ENCODE results near the gene HOXD8. TPM values are rescaled to one million over a fixed set of nuclear protein-coding genes. Genes with fewer than 3 reads are reported as not detected.

HOXD8 gene
- total and polyA plus RNA-seq, 2 of the 8 experiments (the other 6 are each of a cell fraction or from before 2014, with no cell fraction given): not detected

DNA sequence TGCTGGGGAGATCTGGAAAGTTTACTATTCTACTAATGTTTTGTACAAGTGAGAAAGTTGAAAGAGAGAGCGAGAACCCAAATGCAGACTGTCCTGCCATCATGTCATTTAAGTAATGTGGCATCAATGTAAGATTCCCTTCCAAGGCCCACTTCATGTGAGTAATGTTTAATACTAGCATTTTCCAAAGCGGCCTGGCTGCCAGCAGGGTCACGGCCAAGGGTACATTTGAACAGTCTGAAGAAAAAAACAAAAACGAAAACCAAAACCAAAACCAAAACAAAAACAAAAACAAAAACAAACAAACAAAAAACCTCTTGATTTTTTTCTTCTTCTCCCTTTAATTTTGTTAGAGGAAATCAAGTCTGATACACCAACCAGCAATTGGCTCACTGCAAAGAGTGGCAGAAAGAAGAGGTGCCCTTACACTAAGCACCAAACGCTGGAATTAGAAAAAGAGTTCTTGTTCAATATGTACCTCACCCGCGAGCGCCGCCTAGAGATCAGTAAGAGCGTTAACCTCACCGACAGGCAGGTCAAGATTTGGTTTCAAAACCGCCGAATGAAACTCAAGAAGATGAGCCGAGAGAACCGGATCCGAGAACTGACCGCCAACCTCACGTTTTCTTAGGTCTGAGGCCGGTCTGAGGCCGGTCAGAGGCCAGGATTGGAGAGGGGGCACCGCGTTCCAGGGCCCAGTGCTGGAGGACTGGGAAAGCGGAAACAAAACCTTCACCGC, 10.7 kb upstream of the HOXD8 start:
- H3K18ac ChIP-seq (ENCODE audit: extremely low read depth, low read length): no peak overlapping the region
- 0 out of 2 replicates have a peak, but pooled peaks have one; percentile 9 for TF ChIP-seq TCF12 (IDR thresholded peaks at IDR 0.05; ENCODE audit: low read depth, low read length)
- TF ChIP-seq, protein P1, sequence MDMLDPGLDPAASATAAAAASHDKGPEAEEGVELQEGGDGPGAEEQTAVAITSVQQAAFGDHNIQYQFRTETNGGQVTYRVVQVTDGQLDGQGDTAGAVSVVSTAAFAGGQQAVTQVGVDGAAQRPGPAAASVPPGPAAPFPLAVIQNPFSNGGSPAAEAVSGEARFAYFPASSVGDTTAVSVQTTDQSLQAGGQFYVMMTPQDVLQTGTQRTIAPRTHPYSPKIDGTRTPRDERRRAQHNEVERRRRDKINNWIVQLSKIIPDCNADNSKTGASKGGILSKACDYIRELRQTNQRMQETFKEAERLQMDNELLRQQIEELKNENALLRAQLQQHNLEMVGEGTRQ (IDR thresholded peaks at IDR 0.05; ENCODE audit: low read length): no peak
- TF ChIP-seq CBX8 (IDR thresholded peaks at IDR 0.05; ENCODE audit: borderline replicate concordance, low read depth, low read length): no peak; the same call in 1 of the 2 replicates
- TF ChIP-seq RAD21 (IDR thresholded peaks at IDR 0.05 in 1 of 2, conservative IDR thresholded peaks at IDR 0.05 in 1 of 2; ENCODE audit: low read depth in 2 of 2, low read length in 2 of 2): peak; percentile 15 to 37; a peak in 3 of 4 replicates
- TF ChIP-seq SIRT6 (IDR thresholded peaks at IDR 0.05; ENCODE audit: low read length): no peak
- TF ChIP-seq PHF8 (conservative IDR thresholded peaks at IDR 0.05; ENCODE audit: low read depth, low read length): no peak
- TF ChIP-seq CTCF (IDR thresholded peaks at IDR 0.05; ENCODE audit: control extremely low read depth in 1 of 3, insufficient read depth in 1 of 3, low read depth in 1 of 3, low read length in 3 of 3): peak; percentile 56 to 67 (median 64)

More for the DNA sequence above, 10.7 kb upstream of the HOXD8 start:
- H3K27me3 ChIP-seq (replicated peaks in 1 of 4; ENCODE audit: control insufficient read depth in 3 of 4, extremely low read depth in 1 of 4, insufficient read depth in 3 of 4, low read length in 3 of 4): peaks cover 93 to 100% (median 100%) of the 10 kb centered on the region in 4 experiments
- no peak overlapping the region for H2AFZ ChIP-seq (ENCODE audit: low read length)
- H3K56ac ChIP-seq (replicated peaks; ENCODE audit: insufficient read length, low read depth, low read length): no peak overlapping the region
- H3K23ac ChIP-seq (ENCODE audit: insufficient read length): no peak overlapping the region
- H3K4me1 ChIP-seq (replicated peaks in 1 of 4; ENCODE audit: control insufficient read depth in 3 of 4, insufficient read depth in 4 of 4, low read length in 3 of 4): peaks cover 0 to 13% (median 6%) of the 10 kb centered on the region in 4 experiments; a peak in 4 of 7 replicates
- 15% methylated on average over 24 of the region's 24 CpGs; no CpG with 5 or more reads in 1 of the 2 experiments for WGBS, 2 experiments (ENCODE audit: extremely low coverage in 1 of 2, insufficient coverage in 1 of 2, insufficient read length in 1 of 2, insufficient replicate concordance in 2 of 2, low coverage in 1 of 2, low lambda C conversion rate in 2 of 2, missing lambda C conversion rate in 1 of 2)
- H3K23me2 ChIP-seq (ENCODE audit: low read depth, low read length): peaks cover 2% of the 10 kb centered on the region; the same call in 1 of the 2 replicates
- peaks cover 0 to 16% of the 10 kb centered on the region in 2 experiments; a peak in 2 of 4 replicates for H3K9me3 ChIP-seq (ENCODE audit: insufficient read depth in 2 of 2, low read depth in 1 of 2, low read length in 1 of 2)
- ChIA-PET CTCF (ENCODE audit: partially characterized antibody) (interaction anchor here (0.6 to 5.1 kb wide), 5 partner anchors 8 to 518 kb away, joined by 3 to 19 read pairs (median 5); no protein-coding TSS in a partner anchor), POLR2A (ENCODE audit: partially characterized antibody) (no interaction called here)
- no peak overlapping the region for H3K4me3 ChIP-seq (ENCODE audit: extremely low read depth in 1 of 4, insufficient read depth in 2 of 4, low read depth in 3 of 4, low read length in 4 of 4)
- H2BK15ac ChIP-seq (ENCODE audit: low read length): no peak overlapping the region
- H4K8ac ChIP-seq (ENCODE audit: extremely low read depth, insufficient read depth, low read length): no peak overlapping the region
- no peaks in the 10 kb centered on the region for H3K79me1 ChIP-seq (ENCODE audit: low read depth, low read length)
- H2BK120ac ChIP-seq (replicated peaks; ENCODE audit: low read depth, low read length): no peak overlapping the region
- H3K79me2 ChIP-seq (ENCODE audit: control insufficient read depth in 1 of 2, insufficient read depth in 2 of 2, low read length in 2 of 2): no peaks in the 10 kb centered on the region
- no peak overlapping the region; a peak in 1 of 4 replicates for H3K4me2 ChIP-seq (ENCODE audit: insufficient read depth in 1 of 2, low read depth in 2 of 2, low read length in 2 of 2)
- no peak overlapping the region for H2BK20ac ChIP-seq (ENCODE audit: low read length)
- peaks cover 0 to 28% (median 0%) of the 10 kb centered on the region in 4 experiments; a peak in 1 of 8 replicates for H3K36me3 ChIP-seq (ENCODE audit: control insufficient read depth in 2 of 4, insufficient read depth in 4 of 4, low read length in 3 of 4)
- no peak overlapping the region for H2AK5ac ChIP-seq (ENCODE audit: low read depth, low read length)
- H3K14ac ChIP-seq (ENCODE audit: insufficient read length): no peak overlapping the region
- H2BK12ac ChIP-seq (ENCODE audit: low read depth, low read length): no peak overlapping the region
- no peak overlapping the region for H4K91ac ChIP-seq (replicated peaks; ENCODE audit: insufficient read length, low read length)
- DNase-seq (ENCODE audit: low read depth in 1 of 2, low spot score in 2 of 2) (peak in 1 of 2 experiments; percentile 69), FAIRE-seq (peak; percentile 87)
- peaks cover 21 to 37% of the 10 kb centered on the region in 2 experiments for H4K20me1 ChIP-seq (replicated peaks in 1 of 2; ENCODE audit: control insufficient read depth in 1 of 2, insufficient read depth in 2 of 2, low read length in 2 of 2)
- no peak overlapping the region for H3K9ac ChIP-seq (replicated peaks in 1 of 4; ENCODE audit: extremely low read depth in 1 of 4, low read depth in 3 of 4, low read length in 3 of 4)
- no peak overlapping the region for H4K5ac ChIP-seq (ENCODE audit: insufficient read length, low read depth, low read length)
- no peak overlapping the region for H3K4ac ChIP-seq (replicated peaks; ENCODE audit: insufficient read length, low read depth, low read length)
- H2BK5ac ChIP-seq (ENCODE audit: low read depth, low read length): no peak overlapping the region
- H3K27ac ChIP-seq (ENCODE audit: low read depth, low read length): no peak overlapping the region
